GM21825 (cell line): ENCODE measurements around the gene HSP90AB1.

Experiments
- ATAC-seq: cut with Tn5 transposase; IDR thresholded peaks from one replicate; pipeline ENCODE4 v1.9.1; 2021; ENCODE audit warnings: mild to moderate bottlenecking, moderate library complexity; ENCODE audit not compliant: unreplicated experiment

The HSP90AB1 gene

GRCh38 chr6:44246663-44247337 lies at the start of gene HSP90AB1:
Gene HSP90AB1 (plus strand): TSS chr6:44247101. CDS start chr6:44248630, 1,529 bp downstream.
- peak; percentile 58 for ATAC-seq

- no peak for ATAC-seq
These were observed 48.2 kb upstream of the HSP90AB1 start for GRCh38 chr6:44198684-44199083.

GRCh38 chr6:44199883-44200282 lies 47.0 kb upstream of the HSP90AB1 start:
- ATAC-seq, result no peak

GRCh38 chr6:44201200-44201599 lies 45.7 kb upstream of the HSP90AB1 start:
- ATAC-seq, result no peak

- ATAC-seq, result no peak
These were observed 45.1 kb upstream of the HSP90AB1 start for GRCh38 chr6:44201638-44202303.

GRCh38 chr6:44202332-44202971 lies 44.4 kb upstream of the HSP90AB1 start:
- no peak for ATAC-seq

GRCh38 chr6:44202972-44203750 lies 43.7 kb upstream of the HSP90AB1 start:
- no peak for ATAC-seq

GRCh38 chr6:44203955-44204354 lies 42.9 kb upstream of the HSP90AB1 start:
- no peak for ATAC-seq

- ATAC-seq, result no peak
These were observed 38.9 kb upstream of the HSP90AB1 start for GRCh38 chr6:44207966-44208365.

GRCh38 chr6:44211284-44211683 lies 35.6 kb upstream of the HSP90AB1 start:
- ATAC-seq, result no peak

GRCh38 chr6:44214307-44214706 lies 32.6 kb upstream of the HSP90AB1 start:
- no peak for ATAC-seq

GRCh38 chr6:44216677-44217331 lies 30.1 kb upstream of the HSP90AB1 start, which contains the start of gene MYMX:
Gene MYMX (plus strand): TSS chr6:44216926. CDS start chr6:44217472, 546 bp downstream.
- ATAC-seq, result no peak

- ATAC-seq, result no peak
These were observed 29.4 kb upstream of the HSP90AB1 start for GRCh38 chr6:44217332-44218143.

- ATAC-seq, result peak; percentile 43
These were observed 27.7 kb upstream of the HSP90AB1 start for GRCh38 chr6:44219053-44219814.

GRCh38 chr6:44219815-44220784 lies 26.8 kb upstream of the HSP90AB1 start:
- ATAC-seq, result no peak

GRCh38 chr6:44220913-44221290 lies 26.0 kb upstream of the HSP90AB1 start:
- ATAC-seq, result no peak

GRCh38 chr6:44221291-44221960 lies 25.5 kb upstream of the HSP90AB1 start:
- peak; percentile 37 for ATAC-seq
